ENCODE data around the gene KIF5A.
"Not testable (repeated sequence)": the region's sequence is repeated elsewhere in the genome, so short reads cannot be mapped to it uniquely, and the experiment has no call there.

The KIF5A gene

GRCh38 chr12:57609781-57610553 lies 60.1 kb downstream of the KIF5A start:
- no peak for DNase-seq

- no peak for DNase-seq
Observed at GRCh38 chr12:57610554-57611107, 60.8 kb downstream of the KIF5A start.

GRCh38 chr12:57611108-57611826 lies 61.4 kb downstream of the KIF5A start, which contains the start of gene ARHGEF25:
ARHGEF25 (plus strand) TSS chr12:57611435; CDS start chr12:57611895, 460 bp downstream.
- peak; percentile 34 to 39 for DNase-seq

GRCh38 chr12:57611827-57612710 lies 62.2 kb downstream of the KIF5A start:
- no peak for DNase-seq

- no peak for DNase-seq
Observed at GRCh38 chr12:57612711-57613426, 63.0 kb downstream of the KIF5A start.

- no peak for DNase-seq
Observed at GRCh38 chr12:57613427-57614109, 63.7 kb downstream of the KIF5A start.

GRCh38 chr12:57614178-57614947 lies 64.5 kb downstream of the KIF5A start:
- no peak for DNase-seq

- DNase-seq: no peak
Observed at GRCh38 chr12:57614948-57615500, 65.2 kb downstream of the KIF5A start.

GRCh38 chr12:57615637-57616036 lies 65.8 kb downstream of the KIF5A start:
- no peak for DNase-seq

- DNase-seq: no peak
Observed at GRCh38 chr12:57616383-57617101, 66.7 kb downstream of the KIF5A start.

- no peak for DNase-seq
Observed at GRCh38 chr12:57617942-57618341, 68.1 kb downstream of the KIF5A start.

- not testable (repeated sequence) for DNase-seq
Observed at GRCh38 chr12:57618431-57618830, 68.6 kb downstream of the KIF5A start.

- DNase-seq: no peak
Observed at GRCh38 chr12:57618966-57619433, 69.2 kb downstream of the KIF5A start.

GRCh38 chr12:57619434-57620244 lies 69.8 kb downstream of the KIF5A start:
- DNase-seq: no peak

GRCh38 chr12:57620245-57620935 lies 70.5 kb downstream of the KIF5A start:
- DNase-seq: no peak

- DNase-seq: no peak
Observed at GRCh38 chr12:57620936-57621496, 71.2 kb downstream of the KIF5A start.

GRCh38 chr12:57621497-57622292 lies 71.9 kb downstream of the KIF5A start:
- DNase-seq: peak; percentile 39 to 62
